Fibroblast of upper back skin (primary cell): ENCODE results near the gene RNU1-2.
"Not testable (repeated sequence)": the region's sequence is repeated elsewhere in the genome, so short reads cannot be mapped to it uniquely, and the experiment has no call there.

Experiments
- DNase-seq: peaks from one replicate; pipeline ENCODE4 v3.0.0-alpha.2; 2013

RNU1-2 gene

GRCh38 chr1:16895598-16896315 is at the start of gene RNU1-2:
RNU1-2 (plus strand) TSS chr1:16895980.
- peak; percentile 100 for DNase-seq

GRCh38 chr1:16856201-16856600 is 39.6 kb upstream of the RNU1-2 start:
- DNase-seq = not testable (repeated sequence)

DNA sequence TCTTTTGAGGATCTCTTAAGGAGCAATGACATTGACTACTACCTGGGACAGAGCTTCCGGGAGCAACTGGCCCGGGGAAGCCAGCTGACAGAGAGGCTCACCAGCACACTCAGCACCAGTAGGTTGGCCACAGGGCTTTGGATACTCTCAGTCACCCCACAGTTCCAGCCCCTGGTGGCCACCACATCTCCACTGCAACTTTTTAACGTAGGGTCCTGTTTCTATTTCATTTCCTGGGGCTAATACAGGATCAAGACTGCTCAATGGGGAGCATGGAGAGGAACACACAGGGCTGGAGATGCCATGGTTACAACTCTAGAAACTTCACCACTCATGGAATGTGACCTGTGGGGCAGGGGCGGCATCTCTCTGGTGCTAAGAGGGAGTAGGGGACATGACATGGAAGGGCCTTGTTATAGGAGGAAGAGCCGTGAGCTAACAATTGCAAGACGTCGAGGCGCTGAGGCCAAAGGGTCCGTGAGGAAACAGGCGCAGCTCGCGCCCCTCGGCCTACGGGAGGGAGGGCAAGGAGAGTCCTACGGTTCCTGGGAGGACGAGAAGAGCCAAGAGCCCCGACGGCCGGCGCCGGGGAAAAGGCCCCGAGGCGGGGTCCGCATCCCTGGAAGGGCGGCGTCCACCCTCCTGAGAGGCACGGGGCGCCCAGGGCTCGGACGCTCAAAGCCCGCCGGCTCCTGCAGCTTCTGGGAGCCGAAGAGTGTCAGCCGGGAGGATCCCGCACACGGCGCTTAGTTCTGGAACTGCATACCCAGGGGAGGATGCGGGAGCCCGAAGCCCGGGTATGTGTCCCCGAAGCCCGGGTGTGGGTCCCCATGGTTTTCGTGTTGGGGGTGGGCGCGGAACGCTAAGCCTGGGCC is 36.4 kb upstream of the RNU1-2 start:
- DNase-seq = not testable (repeated sequence)

- peak; percentile 4 for DNase-seq
Observed at GRCh38 chr1:16860048-16860447, 35.7 kb upstream of the RNU1-2 start.

DNA sequence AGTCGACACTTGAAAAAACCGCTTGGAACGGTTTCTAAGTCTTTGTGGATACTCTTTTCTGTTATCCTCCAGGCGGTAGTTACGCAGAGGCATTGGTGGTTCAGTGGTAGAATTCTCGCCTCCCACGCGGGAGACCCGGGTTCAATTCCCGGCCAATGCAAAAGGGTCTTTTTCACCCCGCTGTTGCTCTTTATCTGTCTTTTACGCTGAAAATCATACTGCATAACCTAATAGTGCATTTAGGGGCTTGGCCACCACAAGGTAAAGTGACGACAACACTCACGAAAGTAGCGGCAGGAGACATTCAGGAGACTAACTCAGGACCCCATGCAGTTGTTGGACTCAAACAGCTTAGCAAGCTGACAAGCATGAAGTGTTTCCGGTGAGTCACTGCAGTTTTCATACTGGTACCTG is 33.9 kb upstream of the RNU1-2 start:
- peak; percentile 8 for DNase-seq

DNA sequence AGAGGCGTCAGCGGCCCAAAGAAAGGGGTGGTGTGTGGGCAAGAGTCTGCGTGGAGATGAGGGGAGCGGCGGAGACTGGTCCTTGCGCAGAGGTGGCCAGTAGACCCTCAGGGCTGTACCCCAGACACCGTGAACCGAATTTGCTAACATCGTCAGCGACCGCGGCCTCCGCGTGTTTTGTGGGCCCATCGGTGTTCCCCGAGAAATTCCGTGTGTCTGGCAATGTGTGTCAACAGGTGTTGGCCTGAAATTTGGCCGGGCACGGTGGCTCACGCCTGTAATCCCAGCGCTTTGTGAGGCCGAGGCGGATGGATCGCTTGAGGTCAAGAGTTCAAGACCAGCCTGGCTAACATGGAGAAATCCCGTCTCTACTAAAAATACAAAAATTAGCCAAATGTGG is 33.4 kb upstream of the RNU1-2 start:
- not testable (repeated sequence) for DNase-seq

GRCh38 chr1:16863024-16863423 is 32.8 kb upstream of the RNU1-2 start:
- DNase-seq = not testable (repeated sequence)

GRCh38 chr1:16866926-16867707 is 28.7 kb upstream of the RNU1-2 start:
- DNase-seq = not testable (repeated sequence)

GRCh38 chr1:16868787-16869186 is 27.0 kb upstream of the RNU1-2 start:
- not testable (repeated sequence) for DNase-seq

- not testable (repeated sequence) for DNase-seq
Observed at GRCh38 chr1:16869996-16870395, 25.8 kb upstream of the RNU1-2 start.

DNA sequence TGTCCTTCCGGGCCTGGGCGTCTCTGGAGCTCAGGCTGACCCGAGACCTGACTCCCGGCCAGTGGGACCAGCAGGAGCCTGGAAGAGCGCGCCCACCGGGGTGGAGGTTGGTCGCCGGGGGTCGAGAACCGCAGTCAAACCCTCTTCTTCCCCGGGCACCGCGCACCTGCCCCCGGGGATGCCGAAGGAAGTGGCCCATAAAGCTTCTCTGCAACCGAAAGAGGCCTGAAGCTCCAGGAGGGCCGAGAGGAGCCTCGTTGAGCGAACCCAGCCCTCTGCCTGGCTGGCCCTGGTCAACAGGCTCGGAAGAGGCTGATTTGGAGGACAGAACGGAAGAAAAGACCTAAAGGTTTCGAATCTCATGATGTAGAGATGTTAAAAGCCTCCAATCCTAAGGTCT is 24.6 kb upstream of the RNU1-2 start:
- not testable (repeated sequence) for DNase-seq

DNA sequence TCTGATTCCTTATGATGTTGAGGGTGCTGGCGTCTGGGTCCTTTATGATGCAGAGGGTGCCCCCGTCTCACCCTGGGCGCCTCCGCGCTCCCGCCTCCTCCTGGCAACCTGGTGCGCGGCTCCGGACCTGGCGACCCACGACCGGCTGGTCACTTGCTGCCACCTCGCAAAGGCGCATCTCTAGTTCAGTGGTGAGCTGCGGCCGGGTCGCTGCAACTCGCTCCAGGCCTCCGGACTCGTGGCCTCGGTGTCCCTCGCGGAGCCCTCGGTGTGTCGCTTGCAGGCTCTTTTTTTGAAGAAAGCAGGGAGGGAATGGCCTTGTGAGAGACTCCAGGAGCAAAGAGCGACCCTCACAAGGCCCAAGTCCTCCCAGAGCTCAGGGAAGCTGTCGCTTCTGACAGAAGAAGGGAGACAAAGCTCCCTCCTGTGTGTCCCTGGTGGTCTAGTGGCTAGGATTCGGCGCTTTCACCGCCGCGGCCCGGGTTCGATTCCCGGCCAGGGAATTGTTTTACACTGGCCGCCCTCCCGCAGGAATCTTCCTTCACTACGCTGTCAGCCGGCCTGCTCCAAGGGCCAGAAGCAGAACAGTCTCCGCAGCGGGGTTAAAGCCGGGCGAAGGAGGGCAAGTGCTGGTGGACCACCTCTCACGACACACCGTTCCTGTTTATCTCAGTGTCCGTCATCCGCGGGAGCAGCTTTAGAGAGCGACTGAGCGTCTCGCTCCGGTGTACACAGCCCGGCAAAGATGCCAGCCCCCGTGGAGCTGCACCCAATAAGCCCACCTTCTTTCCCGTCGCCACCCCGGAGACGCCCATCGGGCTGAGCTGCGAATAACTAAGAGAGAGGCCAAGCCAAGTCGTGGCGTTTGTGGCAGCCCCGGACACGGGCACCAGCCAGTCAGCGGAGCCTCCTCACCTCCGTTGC is 23.4 kb upstream of the RNU1-2 start:
- peak; percentile 83 for DNase-seq

DNA sequence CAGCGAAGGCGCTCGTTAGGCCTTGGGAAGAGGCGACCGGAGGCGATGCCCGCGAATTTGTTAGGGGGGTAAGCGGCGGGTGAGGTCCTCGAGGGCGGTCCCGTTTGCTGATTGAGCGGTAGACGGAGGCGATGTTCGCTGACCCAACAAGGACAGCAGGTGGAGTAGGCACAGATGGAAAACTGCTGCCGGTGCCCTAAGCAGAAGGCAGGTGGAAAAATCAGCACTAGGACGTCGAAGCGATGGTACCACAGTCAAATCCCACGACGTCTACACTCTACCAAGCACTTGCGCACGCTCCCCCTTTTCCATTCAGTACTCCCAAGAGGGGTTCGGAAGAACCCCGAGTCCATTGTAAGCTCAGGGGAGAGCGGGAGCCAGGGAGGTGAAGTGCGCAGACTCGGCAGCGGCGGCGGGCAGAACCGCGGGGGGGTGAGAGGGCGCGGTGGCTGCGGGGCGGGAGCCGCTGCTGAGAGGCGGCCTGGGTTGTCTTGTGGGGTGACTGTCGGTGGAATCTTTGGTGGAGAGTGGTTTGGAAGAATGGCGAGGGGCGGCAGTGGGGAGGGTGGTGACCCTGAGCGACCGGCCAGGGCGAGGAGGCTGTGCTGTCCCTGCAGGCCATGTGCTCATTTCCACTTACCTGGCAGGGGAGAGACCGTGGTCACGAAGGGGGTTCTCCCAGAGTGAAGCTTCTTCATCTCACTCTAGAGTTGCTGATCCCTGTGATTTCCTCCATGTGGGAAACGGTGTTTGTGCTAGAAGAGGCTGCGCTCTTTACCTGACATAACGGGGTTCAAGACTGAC is 22.5 kb upstream of the RNU1-2 start:
- not testable (repeated sequence) for DNase-seq

GRCh38 chr1:16874968-16875765 is 20.6 kb upstream of the RNU1-2 start:
- not testable (repeated sequence) for DNase-seq

- not testable (repeated sequence) for DNase-seq
Observed at GRCh38 chr1:16881742-16882141, 14.0 kb upstream of the RNU1-2 start.

GRCh38 chr1:16882986-16883385 is 12.8 kb upstream of the RNU1-2 start:
- no peak for DNase-seq

DNA sequence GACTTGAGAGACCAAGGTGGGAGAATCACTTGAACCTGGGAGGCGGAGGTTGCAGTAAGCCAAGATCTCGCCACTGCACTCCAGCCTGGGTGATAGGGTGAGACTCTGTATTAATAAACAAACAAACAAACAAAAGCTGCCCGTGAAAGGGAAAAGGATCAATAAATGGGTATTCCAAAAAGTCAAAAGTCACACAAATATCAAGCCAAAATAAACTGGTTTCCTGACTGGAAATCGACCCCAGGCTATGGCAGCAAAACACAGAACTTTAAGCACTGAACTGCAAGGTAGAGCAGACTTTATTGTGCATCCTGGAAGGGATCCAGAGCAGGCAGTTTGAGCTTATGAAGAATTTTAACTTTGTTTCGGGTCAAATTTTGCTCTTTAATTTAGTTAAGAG is 11.3 kb upstream of the RNU1-2 start:
- not testable (repeated sequence) for DNase-seq

GRCh38 chr1:16886860-16887605 is 8.7 kb upstream of the RNU1-2 start:
- DNase-seq = no peak
